GM12892 (cell line): ENCODE data around the gene LSS.

Experiments
- POLR2A ChIP-seq: IDR thresholded peaks from 2 replicates; pipeline ENCODE4 v1.6.1; 2011; ENCODE audit warnings: low read depth, low read length, control low read depth
- POLR2AphosphoS5 ChIP-seq: IDR thresholded peaks from 2 replicates; pipeline ENCODE4 v1.6.1; 2011; ENCODE audit warnings: low read depth, low read length, control low read depth

DNA sequence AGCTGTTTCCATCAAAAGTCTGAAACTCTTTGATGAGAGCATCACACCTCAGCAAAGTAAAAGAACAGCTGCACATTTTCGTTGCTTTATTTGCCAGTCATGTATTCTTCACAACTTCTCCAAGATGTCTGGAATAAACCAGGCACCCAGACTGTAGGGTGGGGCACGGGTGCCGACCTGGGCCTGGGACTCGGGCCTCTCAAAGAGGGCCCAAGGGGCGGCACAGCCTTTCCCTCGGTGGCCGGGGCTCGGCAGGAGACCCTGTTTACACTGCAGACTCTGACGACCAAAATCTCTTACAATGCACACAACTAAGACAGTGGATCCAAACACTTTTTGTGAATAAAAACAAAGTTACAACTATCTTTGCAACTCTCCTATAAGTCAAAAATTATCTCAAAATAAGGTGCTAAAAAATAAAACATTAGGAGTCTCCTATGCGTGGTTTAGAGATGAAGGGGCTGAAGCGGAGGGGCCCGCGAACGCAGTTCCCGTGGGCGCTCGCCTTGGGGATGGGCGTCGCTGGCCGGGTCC is 696 bp downstream of the LSS start:
- TF ChIP-seq POLR2AphosphoS5 (no peak), POLR2A (no peak)
